Measurements from ENCODE around the gene TXNDC12.
"Not testable (repeated sequence)": the region's sequence is repeated elsewhere in the genome, so short reads cannot be mapped to it uniquely, and the experiment has no call there.

Gene TXNDC12

DNA sequence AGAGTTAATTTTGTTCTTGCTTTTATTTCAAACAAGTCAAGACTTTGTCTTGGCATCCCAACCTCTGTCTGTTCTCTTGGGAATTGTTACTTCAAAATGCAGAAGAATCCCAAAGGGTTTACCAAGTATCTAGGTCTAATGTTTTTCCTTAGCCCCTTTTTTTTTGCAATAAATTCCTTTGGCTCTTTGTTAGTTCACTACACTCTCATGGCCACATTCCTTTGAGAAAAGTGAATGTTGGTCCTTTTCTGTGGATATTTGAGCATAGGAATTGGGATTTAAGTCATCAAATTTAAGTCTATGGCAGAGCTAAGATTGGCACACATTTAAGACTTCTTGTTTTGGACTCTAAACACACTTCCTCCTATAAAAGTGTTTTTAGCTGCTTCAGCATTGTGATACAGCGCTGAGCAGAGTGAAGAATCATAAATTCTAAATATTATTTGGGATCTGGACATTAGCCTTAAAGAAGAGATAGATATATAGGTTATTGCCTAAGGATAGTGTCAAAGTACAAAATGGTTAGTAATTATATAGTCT is 3.0 kb upstream of the TXNDC12 start:
- peak overlapping the region; percentile 94 for H3K9ac ChIP-seq (ENCODE audit: low read depth, low read length)
- no peaks in the 10 kb centered on the region for H3K9me3 ChIP-seq (ENCODE audit: control insufficient read depth, insufficient read depth, low read length)
- 0 out of 2 replicates have a peak, but pooled peaks cover 11% of the 10 kb centered on the region for H3K4me1 ChIP-seq (ENCODE audit: insufficient read depth, low read length)
- peaks cover 11% of the 10 kb centered on the region; the same call in 1 of the 2 replicates for H3K36me3 ChIP-seq (ENCODE audit: insufficient read depth, low read length)

DNA sequence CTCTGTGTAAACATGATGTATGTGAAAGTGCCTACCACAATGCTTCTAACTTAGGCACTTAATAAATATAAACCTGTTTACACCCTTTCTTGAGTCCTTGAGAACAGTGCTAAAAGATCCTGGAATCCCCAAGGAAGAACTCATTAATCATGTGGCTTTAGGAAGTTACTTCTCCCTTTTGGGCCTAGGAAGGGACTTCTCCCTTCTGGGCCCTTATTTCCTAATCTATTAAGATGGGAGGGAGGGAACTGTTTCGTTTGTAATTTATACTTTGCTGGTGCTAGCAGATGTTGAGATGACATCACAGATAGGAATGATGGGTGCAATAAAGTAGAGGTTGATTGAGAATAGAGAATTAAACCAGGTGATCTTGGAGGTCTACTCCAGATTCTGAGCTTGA is 2.3 kb upstream of the TXNDC12 start:
- H3K9ac ChIP-seq (ENCODE audit: low read depth, low read length) = peak overlapping the region; percentile 94
- H3K4me1 ChIP-seq (ENCODE audit: insufficient read depth, low read length) = 0 out of 2 replicates have a peak, but pooled peaks cover 11% of the 10 kb centered on the region
- no peaks in the 10 kb centered on the region for H3K9me3 ChIP-seq (ENCODE audit: control insufficient read depth, insufficient read depth, low read length)
- peaks cover 10% of the 10 kb centered on the region for H3K36me3 ChIP-seq (ENCODE audit: insufficient read depth, low read length)

DNA sequence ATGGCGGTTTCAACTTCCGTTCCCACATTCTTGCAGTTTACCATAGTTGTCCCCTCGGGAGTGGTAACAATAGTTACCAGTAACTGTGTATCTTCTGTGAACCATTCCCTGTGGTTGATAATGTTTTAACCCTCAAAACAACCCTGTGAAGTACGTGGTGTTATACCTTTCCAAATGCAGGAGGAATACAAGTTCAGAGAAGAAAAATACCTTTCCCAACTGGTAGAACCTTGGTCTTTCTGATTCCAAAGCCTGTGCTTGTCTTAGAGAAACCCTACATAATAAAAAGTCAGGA is 1.9 kb upstream of the TXNDC12 start:
- peak overlapping the region; percentile 94 for H3K9ac ChIP-seq (ENCODE audit: low read depth, low read length)
- no peaks in the 10 kb centered on the region for H3K9me3 ChIP-seq (ENCODE audit: control insufficient read depth, insufficient read depth, low read length)
- H3K4me1 ChIP-seq (ENCODE audit: insufficient read depth, low read length) = 0 out of 2 replicates have a peak, but pooled peaks cover 11% of the 10 kb centered on the region
- H3K36me3 ChIP-seq (ENCODE audit: insufficient read depth, low read length) = peaks cover 11% of the 10 kb centered on the region

DNA sequence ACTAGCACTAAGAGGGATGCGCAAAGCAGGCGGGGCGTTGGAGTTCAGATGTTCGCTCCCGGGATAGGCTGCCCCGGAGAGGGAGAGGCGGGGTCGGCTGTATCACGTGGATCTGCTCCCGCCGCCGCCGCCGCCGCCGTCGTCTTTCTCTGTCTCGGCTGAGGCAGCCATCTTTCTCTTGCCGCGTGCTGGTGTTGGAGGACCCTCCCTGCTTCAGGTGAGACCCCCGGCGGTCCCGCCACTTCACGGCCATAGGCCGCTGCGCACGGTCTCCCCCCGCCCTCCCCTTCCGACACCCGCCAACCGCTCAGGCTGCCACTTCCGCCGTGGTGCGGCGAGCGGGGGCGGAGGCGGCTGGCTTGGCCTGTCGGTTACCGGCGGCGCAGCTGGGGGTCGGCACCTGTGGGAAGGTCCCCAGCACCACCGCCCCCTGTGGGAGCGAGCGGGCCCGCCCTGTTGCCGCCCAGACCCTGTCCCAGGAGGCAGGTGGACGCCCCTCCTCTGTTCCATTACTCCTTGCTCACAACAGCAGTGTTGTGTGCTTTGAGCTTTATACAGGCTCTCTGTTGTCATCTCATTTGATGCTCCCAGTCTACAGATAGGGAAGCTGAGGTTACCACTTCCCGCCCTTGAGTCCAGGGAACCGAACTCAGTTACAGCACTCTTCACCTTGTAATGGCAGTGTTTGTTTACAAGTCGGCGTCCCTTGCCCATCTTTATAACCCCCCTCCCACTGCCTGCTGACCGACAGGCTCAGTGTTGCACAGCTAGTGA is 1.4 kb upstream of the TXNDC12 start, which contains the start of gene BTF3L4:
Gene BTF3L4 (plus strand): TSS at position 133 of the 774 bp plus-strand sequence. CDS start 3,553 bp downstream, outside the sequence.
- H3K36me3 ChIP-seq (ENCODE audit: insufficient read depth, low read length) = peaks cover 11% of the 10 kb centered on the region
- no peaks in the 10 kb centered on the region for H3K9me3 ChIP-seq (ENCODE audit: control insufficient read depth, insufficient read depth, low read length)
- H3K9ac ChIP-seq (ENCODE audit: low read depth, low read length) = peak within 1 kb of the TSS; percentile 94
- H3K4me1 ChIP-seq (ENCODE audit: insufficient read depth, low read length) = 0 out of 2 replicates have a peak, but pooled peaks cover 11% of the 10 kb centered on the region

GRCh38 chr1:52055866-52056162 is 823 bp upstream of the TXNDC12 start:
- peak overlapping the region; percentile 94 for H3K9ac ChIP-seq (ENCODE audit: low read depth, low read length)
- H3K36me3 ChIP-seq (ENCODE audit: insufficient read depth, low read length) = peaks cover 10% of the 10 kb centered on the region
- H3K4me1 ChIP-seq (ENCODE audit: insufficient read depth, low read length) = 0 out of 2 replicates have a peak, but pooled peaks cover 11% of the 10 kb centered on the region
- H3K9me3 ChIP-seq (ENCODE audit: control insufficient read depth, insufficient read depth, low read length) = no peaks in the 10 kb centered on the region

GRCh38 chr1:52054496-52055065 is 410 bp downstream of the TXNDC12 start:
- H3K9me3 ChIP-seq (ENCODE audit: control insufficient read depth, insufficient read depth, low read length) = no peaks in the 10 kb centered on the region
- H3K9ac ChIP-seq (ENCODE audit: low read depth, low read length) = peak overlapping the region; percentile 94
- peaks cover 7% of the 10 kb centered on the region for H3K36me3 ChIP-seq (ENCODE audit: insufficient read depth, low read length)
- 0 out of 2 replicates have a peak, but pooled peaks cover 11% of the 10 kb centered on the region for H3K4me1 ChIP-seq (ENCODE audit: insufficient read depth, low read length)

DNA sequence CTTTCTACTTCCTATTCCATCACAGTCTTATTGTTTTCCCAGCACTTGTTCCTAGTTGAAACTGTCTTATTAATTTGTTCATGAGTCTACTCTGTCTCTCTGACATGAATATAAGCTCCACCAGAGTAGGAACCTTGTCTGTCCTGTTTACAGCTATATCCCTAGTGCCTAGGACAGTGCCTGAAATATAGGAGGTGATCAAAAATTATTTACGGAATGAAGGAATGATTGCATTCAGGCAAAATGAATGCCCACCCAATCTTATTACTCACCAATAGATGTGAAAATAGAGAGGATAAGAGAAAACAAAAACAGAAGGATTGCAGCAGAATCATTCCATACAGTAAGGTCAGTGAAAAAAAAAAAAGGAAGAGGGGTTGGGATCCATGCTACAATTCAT is 1.1 kb downstream of the TXNDC12 start:
- no peaks in the 10 kb centered on the region for H3K9me3 ChIP-seq (ENCODE audit: control insufficient read depth, insufficient read depth, low read length)
- 0 out of 2 replicates have a peak, but pooled peaks cover 11% of the 10 kb centered on the region for H3K4me1 ChIP-seq (ENCODE audit: insufficient read depth, low read length)
- H3K9ac ChIP-seq (ENCODE audit: low read depth, low read length) = peak overlapping the region; percentile 94; the same call in 1 of the 2 replicates
- peaks cover 7% of the 10 kb centered on the region for H3K36me3 ChIP-seq (ENCODE audit: insufficient read depth, low read length)

- H3K36me3 ChIP-seq (ENCODE audit: insufficient read depth, low read length); H3K9me3 ChIP-seq (ENCODE audit: control insufficient read depth, insufficient read depth, low read length); H3K4me1 ChIP-seq (ENCODE audit: insufficient read depth, low read length): not testable (repeated sequence)
These were observed 5.7 kb downstream of the TXNDC12 start for GRCh38 chr1:52049337-52049736.

GRCh38 chr1:52045666-52046195 is 9.3 kb downstream of the TXNDC12 start:
- not testable (repeated sequence) for H3K36me3 ChIP-seq (ENCODE audit: insufficient read depth, low read length); H3K9me3 ChIP-seq (ENCODE audit: control insufficient read depth, insufficient read depth, low read length); H3K4me1 ChIP-seq (ENCODE audit: insufficient read depth, low read length); H3K9ac ChIP-seq (ENCODE audit: low read depth, low read length)

More at GRCh38 chr1:52049337-52049736, 5.7 kb downstream of the TXNDC12 start:
- H3K9ac ChIP-seq (ENCODE audit: low read depth, low read length) = not testable (repeated sequence)

- peaks cover 4% of the 10 kb centered on the region; the same call in 1 of the 2 replicates for H3K36me3 ChIP-seq (ENCODE audit: insufficient read depth, low read length)
- H3K9me3 ChIP-seq (ENCODE audit: control insufficient read depth, insufficient read depth, low read length) = no peaks in the 10 kb centered on the region
- no peak overlapping the region for H3K9ac ChIP-seq (ENCODE audit: low read depth, low read length)
- no peaks in the 10 kb centered on the region; the same call in 1 of the 2 replicates for H3K4me1 ChIP-seq (ENCODE audit: insufficient read depth, low read length)
These were observed 9.8 kb downstream of the TXNDC12 start for GRCh38 chr1:52045236-52045635.

GRCh38 chr1:52041551-52042185 is 13.3 kb downstream of the TXNDC12 start:
- H3K4me1 ChIP-seq (ENCODE audit: insufficient read depth, low read length) = no peaks in the 10 kb centered on the region; the same call in 1 of the 2 replicates
- H3K9me3 ChIP-seq (ENCODE audit: control insufficient read depth, insufficient read depth, low read length) = no peaks in the 10 kb centered on the region
- no peak overlapping the region for H3K9ac ChIP-seq (ENCODE audit: low read depth, low read length)
- H3K36me3 ChIP-seq (ENCODE audit: insufficient read depth, low read length) = peaks cover 8% of the 10 kb centered on the region; the same call in 1 of the 2 replicates

- H3K36me3 ChIP-seq (ENCODE audit: insufficient read depth, low read length) = peaks cover 11% of the 10 kb centered on the region; the same call in 1 of the 2 replicates
- no peaks in the 10 kb centered on the region for H3K9me3 ChIP-seq (ENCODE audit: control insufficient read depth, insufficient read depth, low read length)
- no peak overlapping the region for H3K9ac ChIP-seq (ENCODE audit: low read depth, low read length)
These were observed 17.1 kb downstream of the TXNDC12 start for GRCh38 chr1:52037909-52038308.

GRCh38 chr1:52037402-52037814 is 17.6 kb downstream of the TXNDC12 start:
- Histone ChIP-seq H3K36me3 (ENCODE audit: insufficient read depth, low read length) (peaks cover 11% of the 10 kb centered on the region; the same call in 1 of the 2 replicates), H3K9ac (ENCODE audit: low read depth, low read length) (no peak overlapping the region), H3K4me1 (ENCODE audit: insufficient read depth, low read length) (no peaks in the 10 kb centered on the region), H3K9me3 (ENCODE audit: control insufficient read depth, insufficient read depth, low read length) (no peaks in the 10 kb centered on the region)

More at GRCh38 chr1:52037909-52038308, 17.1 kb downstream of the TXNDC12 start:
- no peaks in the 10 kb centered on the region for H3K4me1 ChIP-seq (ENCODE audit: insufficient read depth, low read length)

- peak overlapping the region; percentile 88; the same call in 1 of the 2 replicates for H3K9ac ChIP-seq (ENCODE audit: low read depth, low read length)
These were observed 21.0 kb downstream of the TXNDC12 start for GRCh38 chr1:52034050-52034384.

More at GRCh38 chr1:52034050-52034384, 21.0 kb downstream of the TXNDC12 start:
- Histone ChIP-seq H3K9me3 (ENCODE audit: control insufficient read depth, insufficient read depth, low read length) (no peaks in the 10 kb centered on the region), H3K36me3 (ENCODE audit: insufficient read depth, low read length) (peaks cover 7% of the 10 kb centered on the region; the same call in 1 of the 2 replicates), H3K4me1 (ENCODE audit: insufficient read depth, low read length) (0 out of 2 replicates have a peak, but pooled peaks cover 3% of the 10 kb centered on the region)

Measured in ES-I3 (cell line).